Loucy (cell line): ENCODE measurements around the gene EVX2.
A peak's percentile ranks its signal among the peaks of the same experiment; 100 is the strongest.

Source experiments
- H2AFZ ChIP-seq: fragments of 200-600 bp; sonication (generic); 2 replicates; pipeline ENCODE4 v1.6.0; 2016; ENCODE audit warnings: antibody characterized with exemption, mild to moderate bottlenecking, low read length, moderate library complexity
- H3F3A ChIP-seq: fragments of 200-600 bp; 2 replicates; pipeline ENCODE4 v1.6.0; 2016; ENCODE audit warnings: antibody characterized with exemption, low read depth, mild to moderate bottlenecking
- H3K27me3 ChIP-seq: fragments of 200-600 bp; sonication (generic); 2 replicates; pipeline ENCODE4 v1.6.1; 2014; ENCODE audit warnings: low read length, mild to moderate bottlenecking; ENCODE audit not compliant: insufficient read depth, poor library complexity, severe bottlenecking
- H3K36me3 ChIP-seq: fragments of 200-600 bp; sonication (generic); 2 replicates; pipeline ENCODE4 v1.6.1; 2016; ENCODE audit warnings: low read length; ENCODE audit not compliant: insufficient read depth
- H3K4me1 ChIP-seq: fragments of 200-600 bp; sonication (generic); 2 replicates; pipeline ENCODE4 v1.5.1; 2014; ENCODE audit warnings: low read length, mild to moderate bottlenecking; ENCODE audit not compliant: insufficient read depth, poor library complexity, severe bottlenecking
- H3K4me2 ChIP-seq: fragments of 200-600 bp; sonication (generic); 2 replicates; pipeline ENCODE4 v1.6.0; 2014; ENCODE audit warnings: antibody characterized with exemption, low read length, low read depth, mild to moderate bottlenecking; ENCODE audit not compliant: poor library complexity, severe bottlenecking
- H3K4me3 ChIP-seq: fragments of 200-600 bp; sonication (generic); 2 replicates; pipeline ENCODE4 v1.5.1; 2014; ENCODE audit warnings: low read length, mild to moderate bottlenecking, mixed read lengths; ENCODE audit not compliant: poor library complexity, severe bottlenecking
- H3K79me2 ChIP-seq: fragments of 200-600 bp; sonication (generic); 2 replicates; pipeline ENCODE4 v1.6.1; 2014; ENCODE audit warnings: low read length; ENCODE audit not compliant: insufficient read depth
- H3K9ac ChIP-seq: fragments of 200-600 bp; sonication (generic); 2 replicates; pipeline ENCODE4 v1.6.0; 2014; ENCODE audit warnings: mild to moderate bottlenecking, low read depth, low read length, moderate library complexity; ENCODE audit not compliant: poor library complexity, severe bottlenecking
- H3K9me2 ChIP-seq: fragments of 200-600 bp; sonication (generic); replicated peaks from 2 replicates; pipeline ENCODE4 v1.6.1; 2016; ENCODE audit warnings: low read depth, low read length, mixed read lengths
- H3K9me3 ChIP-seq: fragments of 200-600 bp; sonication (generic); 2 replicates; pipeline ENCODE4 v1.6.1; 2014; ENCODE audit warnings: mild to moderate bottlenecking, antibody characterized with exemption, low read length, low read depth; ENCODE audit not compliant: insufficient read depth
- H4K20me1 ChIP-seq: fragments of 200-600 bp; sonication (generic); 2 replicates; pipeline ENCODE4 v1.6.0; 2014; ENCODE audit warnings: antibody characterized with exemption, low read length, mild to moderate bottlenecking; ENCODE audit not compliant: insufficient read depth, poor library complexity, severe bottlenecking
- EZH2phosphoT487 ChIP-seq: fragments of 200-600 bp; IDR thresholded peaks from 2 replicates; pipeline ENCODE4 v1.6.1; 2018; ENCODE audit warnings: antibody characterized with exemption, mild to moderate bottlenecking, moderate library complexity, borderline replicate concordance
- TF ChIP-seq, protein P1 (sequence below): fragments of 200-600 bp; sonication (generic); conservative IDR thresholded peaks from 2 replicates; pipeline ENCODE4 v1.5.1; 2014; ENCODE audit warnings: mild to moderate bottlenecking, antibody characterized with exemption, low read length

EVX2 gene

DNA sequence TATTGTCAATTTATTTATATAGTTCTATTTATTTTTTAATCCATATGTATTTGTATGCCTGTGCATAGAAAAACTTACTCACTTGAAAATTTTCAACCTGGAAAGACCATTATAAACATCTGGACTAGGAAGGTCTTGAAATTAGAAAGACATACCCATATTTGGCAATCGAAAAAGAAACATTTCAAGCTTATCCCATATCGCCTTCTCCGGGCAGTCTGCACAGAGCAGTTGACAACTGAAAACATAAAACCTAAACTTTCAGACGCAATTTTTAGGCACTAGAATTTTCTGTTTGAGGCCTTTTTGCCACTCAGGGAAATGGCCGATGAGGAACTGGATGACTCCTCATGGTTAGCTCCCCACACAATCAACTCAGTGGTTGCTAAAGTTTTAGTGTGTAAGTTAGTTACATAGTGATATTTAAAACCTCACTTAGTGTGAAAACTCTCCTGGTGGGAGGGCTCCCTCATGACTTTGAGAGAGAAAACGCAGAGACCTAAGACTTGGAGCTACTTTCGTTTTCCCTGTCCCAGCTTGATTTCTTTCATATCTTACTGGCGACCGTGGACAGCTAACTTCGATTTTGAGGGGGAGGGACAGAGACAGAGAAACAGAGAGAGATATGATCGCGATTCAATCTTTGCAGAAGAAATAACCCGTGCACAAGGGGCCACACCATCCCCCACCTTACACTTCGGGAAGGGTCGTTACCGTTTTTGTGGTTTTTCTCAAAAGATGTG, 12.7 kb upstream of the EVX2 start:
- Histone ChIP-seq H3K9me3 (no peaks in the 10 kb centered on the region), H3F3A (no peaks in the 10 kb centered on the region), H4K20me1 (no peaks in the 10 kb centered on the region), H3K4me3 (peak overlapping the region; percentile 83), H2AFZ (peak overlapping the region; percentile 90), H3K4me2 (peak overlapping the region; percentile 96), H3K27me3 (no peaks in the 10 kb centered on the region), H3K79me2 (no peaks in the 10 kb centered on the region), H3K9me2 (no peaks in the 10 kb centered on the region), H3K36me3 (no peaks in the 10 kb centered on the region), H3K9ac (peak overlapping the region; percentile 90), H3K4me1 (peaks cover 17% of the 10 kb centered on the region)
- TF ChIP-seq, protein P1, sequence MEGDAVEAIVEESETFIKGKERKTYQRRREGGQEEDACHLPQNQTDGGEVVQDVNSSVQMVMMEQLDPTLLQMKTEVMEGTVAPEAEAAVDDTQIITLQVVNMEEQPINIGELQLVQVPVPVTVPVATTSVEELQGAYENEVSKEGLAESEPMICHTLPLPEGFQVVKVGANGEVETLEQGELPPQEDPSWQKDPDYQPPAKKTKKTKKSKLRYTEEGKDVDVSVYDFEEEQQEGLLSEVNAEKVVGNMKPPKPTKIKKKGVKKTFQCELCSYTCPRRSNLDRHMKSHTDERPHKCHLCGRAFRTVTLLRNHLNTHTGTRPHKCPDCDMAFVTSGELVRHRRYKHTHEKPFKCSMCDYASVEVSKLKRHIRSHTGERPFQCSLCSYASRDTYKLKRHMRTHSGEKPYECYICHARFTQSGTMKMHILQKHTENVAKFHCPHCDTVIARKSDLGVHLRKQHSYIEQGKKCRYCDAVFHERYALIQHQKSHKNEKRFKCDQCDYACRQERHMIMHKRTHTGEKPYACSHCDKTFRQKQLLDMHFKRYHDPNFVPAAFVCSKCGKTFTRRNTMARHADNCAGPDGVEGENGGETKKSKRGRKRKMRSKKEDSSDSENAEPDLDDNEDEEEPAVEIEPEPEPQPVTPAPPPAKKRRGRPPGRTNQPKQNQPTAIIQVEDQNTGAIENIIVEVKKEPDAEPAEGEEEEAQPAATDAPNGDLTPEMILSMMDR = no peak
- no peak for TF ChIP-seq EZH2phosphoT487

DNA sequence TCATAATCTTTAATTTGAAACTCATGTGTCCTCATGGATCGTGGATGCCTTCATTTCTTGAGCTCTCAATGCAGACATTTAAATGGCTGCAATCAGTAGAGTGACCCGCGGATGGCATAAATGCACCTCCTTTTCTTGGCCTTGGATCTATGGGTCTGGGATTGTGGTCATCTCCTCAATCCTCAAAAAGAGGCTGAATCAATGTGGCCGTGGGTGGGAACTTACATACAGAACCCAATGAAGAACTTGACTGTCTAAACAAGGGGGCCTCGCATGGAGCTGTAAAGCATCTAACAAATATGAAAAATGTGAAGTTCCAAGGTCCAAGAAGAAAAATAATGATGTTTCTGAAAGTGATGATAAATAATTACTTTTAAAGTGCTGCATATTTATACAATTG, 11.7 kb upstream of the EVX2 start:
- no peaks in the 10 kb centered on the region for H3F3A ChIP-seq
- no peaks in the 10 kb centered on the region for H4K20me1 ChIP-seq
- TF ChIP-seq, protein P1 = no peak
- TF ChIP-seq EZH2phosphoT487 = no peak
- H3K4me1 ChIP-seq = peaks cover 17% of the 10 kb centered on the region
- no peaks in the 10 kb centered on the region for H3K36me3 ChIP-seq
- peak overlapping the region; percentile 96 for H3K4me2 ChIP-seq
- no peak overlapping the region for H3K4me3 ChIP-seq
- H2AFZ ChIP-seq = no peak overlapping the region; the same call in 1 of the 2 replicates
- H3K9ac ChIP-seq = no peak overlapping the region
- H3K27me3 ChIP-seq = no peaks in the 10 kb centered on the region
- H3K9me2 ChIP-seq = no peaks in the 10 kb centered on the region
- no peaks in the 10 kb centered on the region for H3K79me2 ChIP-seq
- no peaks in the 10 kb centered on the region for H3K9me3 ChIP-seq

DNA sequence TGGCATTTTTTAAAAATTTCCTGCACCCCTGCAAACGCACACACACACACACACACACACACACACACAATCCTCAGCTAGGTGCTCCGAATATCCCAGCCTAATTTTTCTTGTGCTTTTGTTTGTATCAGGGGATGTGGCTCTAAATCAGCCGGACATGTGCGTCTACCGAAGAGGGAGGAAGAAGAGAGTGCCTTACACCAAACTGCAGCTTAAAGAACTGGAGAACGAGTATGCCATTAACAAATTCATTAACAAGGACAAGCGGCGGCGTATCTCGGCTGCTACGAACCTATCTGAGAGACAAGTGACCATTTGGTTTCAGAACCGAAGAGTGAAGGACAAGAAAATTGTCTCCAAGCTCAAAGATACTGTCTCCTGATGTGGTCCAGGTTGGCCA, 10.6 kb upstream of the EVX2 start:
- Histone ChIP-seq H3K36me3 (no peaks in the 10 kb centered on the region), H3K9me2 (no peaks in the 10 kb centered on the region), H3K9ac (no peak overlapping the region), H4K20me1 (no peaks in the 10 kb centered on the region), H3F3A (no peaks in the 10 kb centered on the region), H3K27me3 (no peaks in the 10 kb centered on the region), H3K9me3 (no peaks in the 10 kb centered on the region), H3K79me2 (no peaks in the 10 kb centered on the region), H3K4me3 (no peak overlapping the region), H3K4me1 (peaks cover 17% of the 10 kb centered on the region), H2AFZ (no peak overlapping the region), H3K4me2 (no peak overlapping the region)
- TF ChIP-seq EZH2phosphoT487 = no peak
- TF ChIP-seq, protein P1 = no peak
